HL-60 (cell line): ENCODE measurements around the gene TET3.

Experiments
- POLR2AphosphoS5 ChIP-seq: IDR thresholded peaks from 2 replicates; pipeline ENCODE4 v1.6.1; 2012; ENCODE audit warnings: low read depth
- TF ChIP-seq, protein P1 (sequence below): IDR thresholded peaks from one replicate; pipeline ENCODE4 v1.5.1; 2011; ENCODE audit warnings: low read length, control low read depth, inconsistent platforms; ENCODE audit not compliant: insufficient read depth

DNA sequence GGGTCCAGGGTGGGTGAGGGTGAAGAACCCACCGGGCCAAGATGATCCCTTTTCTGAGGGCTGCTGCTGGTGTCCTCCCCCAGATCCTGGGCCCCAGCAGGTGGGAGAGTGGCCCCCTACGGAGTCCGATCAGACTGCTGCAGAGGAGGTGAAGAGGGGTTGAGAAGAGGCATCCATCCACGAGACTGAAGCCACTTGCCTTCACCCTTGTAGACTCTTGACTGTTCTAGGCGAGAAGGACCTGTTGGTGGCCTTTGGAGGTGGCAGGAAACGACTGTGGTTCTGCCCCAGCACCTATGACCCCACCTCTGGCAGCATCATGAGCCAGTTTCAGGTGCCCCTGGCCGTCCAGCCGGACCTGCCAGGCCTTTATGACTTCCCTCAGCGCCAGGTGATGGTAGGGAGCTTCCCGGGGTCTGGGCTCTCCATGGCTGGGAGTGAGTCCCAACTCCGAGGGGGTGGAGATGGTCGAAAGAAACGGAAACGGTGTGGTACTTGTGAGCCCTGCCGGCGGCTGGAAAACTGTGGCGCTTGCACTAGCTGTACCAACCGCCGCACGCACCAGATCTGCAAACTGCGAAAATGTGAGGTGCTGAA, 1.5 kb downstream of the TET3 start:
- TF ChIP-seq, protein P1, sequence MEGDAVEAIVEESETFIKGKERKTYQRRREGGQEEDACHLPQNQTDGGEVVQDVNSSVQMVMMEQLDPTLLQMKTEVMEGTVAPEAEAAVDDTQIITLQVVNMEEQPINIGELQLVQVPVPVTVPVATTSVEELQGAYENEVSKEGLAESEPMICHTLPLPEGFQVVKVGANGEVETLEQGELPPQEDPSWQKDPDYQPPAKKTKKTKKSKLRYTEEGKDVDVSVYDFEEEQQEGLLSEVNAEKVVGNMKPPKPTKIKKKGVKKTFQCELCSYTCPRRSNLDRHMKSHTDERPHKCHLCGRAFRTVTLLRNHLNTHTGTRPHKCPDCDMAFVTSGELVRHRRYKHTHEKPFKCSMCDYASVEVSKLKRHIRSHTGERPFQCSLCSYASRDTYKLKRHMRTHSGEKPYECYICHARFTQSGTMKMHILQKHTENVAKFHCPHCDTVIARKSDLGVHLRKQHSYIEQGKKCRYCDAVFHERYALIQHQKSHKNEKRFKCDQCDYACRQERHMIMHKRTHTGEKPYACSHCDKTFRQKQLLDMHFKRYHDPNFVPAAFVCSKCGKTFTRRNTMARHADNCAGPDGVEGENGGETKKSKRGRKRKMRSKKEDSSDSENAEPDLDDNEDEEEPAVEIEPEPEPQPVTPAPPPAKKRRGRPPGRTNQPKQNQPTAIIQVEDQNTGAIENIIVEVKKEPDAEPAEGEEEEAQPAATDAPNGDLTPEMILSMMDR, result no peak
- TF ChIP-seq POLR2AphosphoS5, result no peak
